Lung (tissue), 12 donors: ENCODE measurements around the gene CORO1C. TPM values are rescaled to one million over a fixed set of nuclear protein-coding genes. Genes with fewer than 3 reads are reported as not detected.
A peak's percentile ranks its signal among the peaks of the same experiment; 100 is the strongest.

Experiments
- ATAC-seq: fragments of 200-7000 bp; cut with Tn5 transposase; one replicate; pipeline ENCODE4 v1.9.1; 2020; ENCODE audit warnings: moderate number of reproducible peaks; ENCODE audit not compliant: insufficient read depth, low FRiP score
- DNase-seq, 3 donors: peaks; one replicate each; pipeline ENCODE4 v3.0.0-alpha.2; 2013 to 2017
- H3K27ac ChIP-seq, 2 donors: one replicate each; pipeline ENCODE4 v1.5.1; 2013; ENCODE audit warnings: mild to moderate bottlenecking in 2 of 2, moderate library complexity in 2 of 2, control low read depth in 1 of 2, inconsistent platforms in 1 of 2, low read depth in 1 of 2, low read length in 1 of 2
- H3K27me3 ChIP-seq, 3 donors: one replicate each; pipeline ENCODE4 v1.5.1; 2013; ENCODE audit warnings: low read length in 2 of 3; ENCODE audit not compliant: control insufficient read depth in 3 of 3, insufficient read depth in 3 of 3
- H3K36me3 ChIP-seq, 4 donors: one replicate each; pipeline ENCODE4 v1.5.1; 2013; ENCODE audit warnings: low read length in 4 of 4, mild to moderate bottlenecking in 1 of 4, moderate library complexity in 1 of 4; ENCODE audit not compliant: control insufficient read depth in 4 of 4, insufficient read depth in 4 of 4
- H3K4me1 ChIP-seq, 5 donors: one replicate each; pipeline ENCODE4 v1.5.1; 2013; ENCODE audit warnings: low read length in 5 of 5, mild to moderate bottlenecking in 2 of 5, moderate library complexity in 1 of 5; ENCODE audit not compliant: control insufficient read depth in 5 of 5, insufficient read depth in 5 of 5
- H3K4me3 ChIP-seq: one replicate; pipeline ENCODE4 v1.5.1; 2013; ENCODE audit warnings: mild to moderate bottlenecking, control low read depth, moderate library complexity
- H3K9ac ChIP-seq, 2 donors: one replicate each; pipeline ENCODE4 v1.5.1; 2013; ENCODE audit warnings: low read length in 2 of 2, control low read depth in 1 of 2; ENCODE audit not compliant: insufficient read depth in 1 of 2
- H3K9me3 ChIP-seq, 4 donors: one replicate each; pipeline ENCODE4 v1.5.1; 2013; ENCODE audit warnings: low read length in 3 of 4, mild to moderate bottlenecking in 1 of 4, moderate library complexity in 1 of 4; ENCODE audit not compliant: control insufficient read depth in 4 of 4, insufficient read depth in 3 of 4
- CTCF ChIP-seq: IDR thresholded peaks from 2 replicates; pipeline ENCODE4 v1.5.1; 2012; ENCODE audit warnings: mild to moderate bottlenecking; ENCODE audit errors: control extremely low read depth, extremely low read depth
- WGBS, 2 donors: extraction: QIAGEN DNeasy Blood & Tissue Kit; methylation state at CpG; one replicate each; pipeline ENCODE4 v1.1.7; 2013; 5-methylcytosine and 5-hydroxymethylcytosine counted together
- polyA plus RNA-seq, 2 donors: library from polyadenylated mRNA; stranded (reverse); fragments of 200-250 nt; gene quantifications; one replicate each; pipeline ENCODE4 v1.2.1, GENCODE V29; 2013
- total RNA-seq, 2 donors: library from RNA; depleted of rRNA in 1 of 2; stranded (reverse); fragments of >200 nt in 1 of 2; gene quantifications; one replicate each; pipeline ENCODE4 v1.2.1, GENCODE V29; 2014 to 2021
- donor health status: control.
- donor health status: control.
- donor health status: Bipolar disorder and iron deficiency.
- donor health status: healthy.
- donor health status: DM: yes; HTN: yes; CAD: no.

The CORO1C gene
- total and polyA plus RNA-seq, 4 donors = 36.4 to 227 (median 105) TPM

- H3K27me3 ChIP-seq = no peaks in the 10 kb centered on the region
- no peak for ATAC-seq
- peaks cover 0 to 4% (median 0%) of the 10 kb centered on the region in 4 donors for H3K36me3 ChIP-seq
- H3K9ac ChIP-seq = peak overlapping the region in 1 of 2 donors; percentile 76
- H3K9me3 ChIP-seq = no peaks in the 10 kb centered on the region
- peak overlapping the region; percentile 96 to 98 for H3K27ac ChIP-seq
- 46 to 47% methylated on average over 4 of the region's 4 CpGs for WGBS, 2 donors
- no peak for TF ChIP-seq CTCF
- DNase-seq = peak in 2 of 3 donors; percentile 51 to 60
- no peak overlapping the region for H3K4me3 ChIP-seq
- H3K4me1 ChIP-seq = peaks cover 17 to 47% (median 27%) of the 10 kb centered on the region in 5 donors
Observed at GRCh38 chr12:108690542-108691174, 40.7 kb downstream of the CORO1C start.

DNA sequence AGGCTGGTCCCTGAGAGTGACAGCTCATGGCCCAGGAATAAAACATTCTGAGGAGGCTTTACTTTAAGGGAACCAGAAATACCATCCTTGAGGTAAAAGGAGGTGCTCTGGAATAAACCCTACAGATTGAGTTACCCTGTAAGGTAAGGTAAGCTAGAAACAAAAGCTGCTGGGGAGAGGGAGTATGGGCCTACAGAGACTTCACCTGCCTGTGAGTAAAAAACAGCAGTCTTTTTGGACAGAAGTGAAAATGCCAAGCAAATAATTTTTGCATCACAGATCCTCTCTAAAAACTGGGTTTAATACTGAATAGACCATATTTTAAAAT, 41.2 kb downstream of the CORO1C start:
- Histone ChIP-seq H3K4me3 (no peak overlapping the region), H3K9me3 (no peaks in the 10 kb centered on the region), H3K36me3 (peaks cover 0 to under 1% (median 0%) of the 10 kb centered on the region in 4 donors), H3K4me1 (peaks cover 17 to 52% (median 27%) of the 10 kb centered on the region in 5 donors), H3K27me3 (no peaks in the 10 kb centered on the region), H3K27ac (peak overlapping the region; percentile 86 to 98), H3K9ac (peak overlapping the region in 1 of 2 donors; percentile 27)
- DNase-seq = no peak
- ATAC-seq = no peak
- no peak for TF ChIP-seq CTCF

DNA sequence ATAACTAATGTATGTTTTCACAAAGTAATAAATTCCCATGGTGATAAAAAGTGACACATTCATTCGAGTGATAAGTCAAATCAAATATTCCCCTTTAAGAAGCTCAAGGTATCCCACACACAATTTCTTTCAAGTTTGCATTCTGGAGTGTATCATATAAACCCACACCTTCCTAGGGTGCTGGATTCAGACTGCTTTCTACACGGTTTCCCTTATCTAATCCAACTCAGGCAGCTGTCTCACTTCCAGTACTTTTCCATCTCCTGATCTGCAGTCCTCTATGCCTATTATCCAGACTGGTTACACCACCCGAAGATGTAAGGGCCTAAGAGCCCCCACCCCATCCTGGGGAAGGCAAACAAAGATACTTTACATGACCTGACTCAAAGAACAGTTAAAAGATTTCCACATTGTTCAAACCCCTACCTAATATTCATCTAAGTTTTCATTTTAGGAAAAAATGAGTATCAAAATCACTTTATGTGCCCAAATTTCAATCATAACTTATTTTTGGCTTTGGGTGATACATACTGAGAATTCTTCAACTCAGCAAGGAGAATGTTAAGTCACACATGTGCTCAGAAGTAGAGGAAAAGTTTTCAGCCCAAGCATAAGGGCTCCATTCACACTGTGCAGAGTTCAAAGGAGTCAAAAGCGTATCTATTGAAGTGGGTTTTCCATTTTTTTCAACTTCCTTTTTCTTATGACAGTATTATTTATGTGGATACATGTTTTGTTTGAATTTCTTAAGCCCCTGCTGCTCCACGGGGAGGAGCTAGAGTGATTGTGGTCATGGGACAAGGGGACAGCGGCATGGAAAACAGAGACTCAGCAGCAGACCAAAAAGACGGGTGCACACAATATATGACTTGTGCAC, 41.8 kb downstream of the CORO1C start:
- peaks cover 17 to 55% (median 32%) of the 10 kb centered on the region in 5 donors for H3K4me1 ChIP-seq
- no peaks in the 10 kb centered on the region for H3K36me3 ChIP-seq
- no peaks in the 10 kb centered on the region for H3K27me3 ChIP-seq
- no peaks in the 10 kb centered on the region for H3K9me3 ChIP-seq
- peak overlapping the region; percentile 89 to 98 for H3K27ac ChIP-seq
- TF ChIP-seq CTCF = no peak
- ATAC-seq (no peak), DNase-seq (peak; percentile 56 to 86 (median 82))
- no peak overlapping the region for H3K4me3 ChIP-seq
- WGBS, 2 donors = 16 to 27% methylated on average over 7 of the region's 7 CpGs
- H3K9ac ChIP-seq = peak overlapping the region in 1 of 2 donors; percentile 27
